Tibial nerve (tissue), 3 donors: ENCODE data around the gene NDRG3.

ENCODE experiments used
- POLR2A ChIP-seq, 2 donors: fragments of 450-650 bp; IDR thresholded peaks; one replicate each; pipeline ENCODE4 v1.6.1; 2017; ENCODE audit warnings: antibody characterized with exemption in 2 of 2, mild to moderate bottlenecking in 2 of 2, moderate library complexity in 2 of 2
- TF ChIP-seq, protein P1 (sequence below), 5 experiments: fragments of 200-600 bp in 3 of 5; fragments of 450-650 bp in 2 of 5; sonication (generic) in 3 of 5; IDR thresholded peaks; one replicate each; pipeline ENCODE4 v1.5.1; 2016 to 2019; ENCODE audit warnings: antibody characterized with exemption in 5 of 5, mild to moderate bottlenecking in 3 of 5, moderate library complexity in 2 of 5

DNA sequence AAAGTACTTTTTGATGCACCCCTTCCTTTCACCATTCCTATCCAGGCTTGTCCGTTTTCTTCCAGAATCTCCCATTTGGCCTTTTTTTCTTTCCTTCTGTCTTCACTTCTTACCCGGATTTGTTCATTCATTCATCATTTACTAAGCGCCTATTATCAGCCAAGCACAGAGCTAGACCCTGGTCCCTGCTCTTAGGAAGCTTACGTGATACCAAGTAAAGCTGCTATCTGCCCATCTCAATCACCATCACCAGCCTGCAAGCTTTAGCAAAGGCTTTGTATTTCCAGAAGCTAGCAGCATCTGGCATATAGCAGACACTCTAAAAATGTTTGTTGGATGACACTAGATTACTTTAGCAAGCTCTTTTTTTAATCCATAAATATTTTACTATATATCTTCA lies 4.8 kb downstream of the NDRG3 start:
- TF ChIP-seq, protein P1, sequence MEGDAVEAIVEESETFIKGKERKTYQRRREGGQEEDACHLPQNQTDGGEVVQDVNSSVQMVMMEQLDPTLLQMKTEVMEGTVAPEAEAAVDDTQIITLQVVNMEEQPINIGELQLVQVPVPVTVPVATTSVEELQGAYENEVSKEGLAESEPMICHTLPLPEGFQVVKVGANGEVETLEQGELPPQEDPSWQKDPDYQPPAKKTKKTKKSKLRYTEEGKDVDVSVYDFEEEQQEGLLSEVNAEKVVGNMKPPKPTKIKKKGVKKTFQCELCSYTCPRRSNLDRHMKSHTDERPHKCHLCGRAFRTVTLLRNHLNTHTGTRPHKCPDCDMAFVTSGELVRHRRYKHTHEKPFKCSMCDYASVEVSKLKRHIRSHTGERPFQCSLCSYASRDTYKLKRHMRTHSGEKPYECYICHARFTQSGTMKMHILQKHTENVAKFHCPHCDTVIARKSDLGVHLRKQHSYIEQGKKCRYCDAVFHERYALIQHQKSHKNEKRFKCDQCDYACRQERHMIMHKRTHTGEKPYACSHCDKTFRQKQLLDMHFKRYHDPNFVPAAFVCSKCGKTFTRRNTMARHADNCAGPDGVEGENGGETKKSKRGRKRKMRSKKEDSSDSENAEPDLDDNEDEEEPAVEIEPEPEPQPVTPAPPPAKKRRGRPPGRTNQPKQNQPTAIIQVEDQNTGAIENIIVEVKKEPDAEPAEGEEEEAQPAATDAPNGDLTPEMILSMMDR (IDR thresholded peaks at IDR 0.05): no peak
- no peak for TF ChIP-seq POLR2A (IDR thresholded peaks at IDR 0.05)
